GM18873 (cell line): Measurements from ENCODE around the gene CNOT9.

ENCODE experiments used
- ATAC-seq: cut with Tn5 transposase; IDR thresholded peaks from one replicate; pipeline ENCODE4 v1.9.1; 2021; ENCODE audit warnings: mild to moderate bottlenecking, moderate library complexity, moderate number of reproducible peaks; ENCODE audit not compliant: unreplicated experiment, low FRiP score

Gene CNOT9

GRCh38 chr2:218576854-218577253 lies 8.2 kb downstream of the CNOT9 start:
- ATAC-seq: no peak

- no peak for ATAC-seq
These were observed 9.0 kb downstream of the CNOT9 start for GRCh38 chr2:218577482-218578220.

- ATAC-seq: no peak
These were observed 9.7 kb downstream of the CNOT9 start for GRCh38 chr2:218578272-218578877.

- no peak for ATAC-seq
These were observed 13.4 kb downstream of the CNOT9 start for GRCh38 chr2:218582076-218582475.

GRCh38 chr2:218583983-218584850 lies 15.6 kb downstream of the CNOT9 start:
- ATAC-seq: no peak

- ATAC-seq: no peak
These were observed 16.9 kb downstream of the CNOT9 start for GRCh38 chr2:218585541-218585940.

- ATAC-seq: no peak
These were observed 36.8 kb downstream of the CNOT9 start for GRCh38 chr2:218605432-218605831.

GRCh38 chr2:218607436-218608115 lies 38.9 kb downstream of the CNOT9 start, which contains the start of gene PLCD4:
PLCD4 (plus strand) TSS chr2:218607899; CDS start chr2:218615740, 7,841 bp downstream.
- ATAC-seq: no peak

- ATAC-seq: no peak
These were observed 47.3 kb downstream of the CNOT9 start for GRCh38 chr2:218615868-218616315.

GRCh38 chr2:218618102-218618860 lies 49.6 kb downstream of the CNOT9 start:
- ATAC-seq: no peak

- no peak for ATAC-seq
These were observed 52.4 kb downstream of the CNOT9 start for GRCh38 chr2:218621007-218621406.

- no peak for ATAC-seq
These were observed 54.1 kb downstream of the CNOT9 start for GRCh38 chr2:218622606-218623365.

GRCh38 chr2:218623366-218623705 lies 54.7 kb downstream of the CNOT9 start:
- no peak for ATAC-seq

GRCh38 chr2:218626369-218626768 lies 57.7 kb downstream of the CNOT9 start:
- no peak for ATAC-seq

GRCh38 chr2:218627939-218628338 lies 59.3 kb downstream of the CNOT9 start:
- no peak for ATAC-seq

GRCh38 chr2:218631837-218632236 lies 63.2 kb downstream of the CNOT9 start:
- no peak for ATAC-seq

- ATAC-seq: no peak
These were observed 67.1 kb downstream of the CNOT9 start for GRCh38 chr2:218635719-218636118.

GRCh38 chr2:218638372-218638771 lies 69.7 kb downstream of the CNOT9 start:
- no peak for ATAC-seq

- no peak for ATAC-seq
These were observed 73.5 kb downstream of the CNOT9 start for GRCh38 chr2:218642121-218642656.
